Testis (tissue), 2 donors: ENCODE measurements around the gene USP47.

Experiments
- CTCF ChIP-seq, 3 experiments: fragments of 450-650 bp in 2 of 3; fragments of 200-600 bp in 1 of 3; sonication (generic) in 1 of 3; IDR thresholded peaks; one replicate each; pipeline ENCODE4 v1.5.1; 2016 to 2019; ENCODE audit warnings: antibody characterized with exemption in 3 of 3, mild to moderate bottlenecking in 2 of 3, moderate library complexity in 1 of 3
- POLR2A ChIP-seq: fragments of 450-650 bp; IDR thresholded peaks from one replicate; pipeline ENCODE4 v1.6.1; 2017; ENCODE audit warnings: antibody characterized with exemption, mild to moderate bottlenecking, moderate library complexity

DNA sequence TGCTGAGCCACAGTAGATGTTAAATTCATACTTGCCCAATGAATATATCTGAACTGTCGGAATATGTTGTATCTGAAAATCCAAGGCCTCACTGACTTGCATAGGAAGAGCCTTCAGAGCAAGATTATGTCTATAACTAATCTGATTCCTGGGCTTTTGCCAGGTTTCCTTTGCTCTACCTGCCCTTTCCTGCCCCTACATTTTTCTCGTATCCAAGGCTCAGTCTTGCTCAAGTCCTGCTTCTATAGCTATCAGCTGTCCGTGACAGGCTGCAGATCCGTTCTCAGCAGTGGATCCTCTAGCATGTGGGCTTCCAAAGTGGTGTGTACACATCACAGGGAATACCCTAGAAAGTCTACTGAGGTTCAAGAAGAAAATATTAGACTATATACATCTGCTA lies 18.8 kb upstream of the USP47 start:
- no peak for TF ChIP-seq CTCF (IDR thresholded peaks at IDR 0.05)
- no peak for TF ChIP-seq POLR2A
